ENCODE results near the gene PLPPR3. TPM values are rescaled to one million over a fixed set of nuclear protein-coding genes. Genes with fewer than 3 reads are reported as not detected.
"Not testable (repeated sequence)": the region's sequence is repeated elsewhere in the genome, so short reads cannot be mapped to it uniquely, and the experiment has no call there.

PLPPR3 gene
- total RNA-seq, 1 experiment from 2014 or later, result not detected

DNA sequence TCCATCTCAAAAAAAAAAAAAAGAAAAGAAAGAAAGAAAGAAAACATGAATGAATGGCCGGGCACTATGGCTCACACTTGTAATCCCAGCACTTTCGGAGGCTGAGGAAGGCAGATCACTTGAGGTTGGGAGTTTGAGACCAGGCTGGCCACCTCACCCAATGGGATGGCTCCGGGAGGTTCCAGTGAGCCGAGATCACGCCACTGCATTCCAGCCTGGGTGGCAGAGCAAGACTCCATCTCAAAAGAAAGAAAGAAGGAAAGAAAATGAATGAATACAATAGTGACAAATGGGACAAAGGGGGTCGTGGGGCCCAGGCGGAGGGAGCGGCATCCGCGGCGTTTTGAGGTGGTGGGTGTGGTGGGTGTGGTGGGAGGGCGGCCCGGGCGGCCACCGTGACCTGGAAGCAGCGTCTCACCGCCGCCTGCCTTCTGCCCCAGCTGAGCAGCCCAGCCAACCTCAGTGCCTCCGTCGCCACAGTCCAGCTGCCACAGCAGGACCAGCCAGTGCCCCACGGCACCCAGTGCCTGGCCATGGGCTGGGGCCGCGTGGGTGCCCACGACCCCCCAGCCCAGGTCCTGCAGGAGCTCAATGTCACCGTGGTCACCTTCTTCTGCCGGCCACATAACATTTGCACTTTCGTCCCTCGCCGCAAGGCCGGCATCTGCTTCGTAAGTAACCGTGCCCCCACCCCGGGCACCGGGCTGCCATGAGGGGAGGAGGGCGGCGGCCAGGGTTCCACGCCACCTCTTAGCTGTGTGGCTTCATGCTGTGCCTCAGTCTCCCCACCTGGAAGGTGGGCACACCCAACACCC is 24.2 kb upstream of the PLPPR3 start:
- TF ChIP-seq, protein P1, sequence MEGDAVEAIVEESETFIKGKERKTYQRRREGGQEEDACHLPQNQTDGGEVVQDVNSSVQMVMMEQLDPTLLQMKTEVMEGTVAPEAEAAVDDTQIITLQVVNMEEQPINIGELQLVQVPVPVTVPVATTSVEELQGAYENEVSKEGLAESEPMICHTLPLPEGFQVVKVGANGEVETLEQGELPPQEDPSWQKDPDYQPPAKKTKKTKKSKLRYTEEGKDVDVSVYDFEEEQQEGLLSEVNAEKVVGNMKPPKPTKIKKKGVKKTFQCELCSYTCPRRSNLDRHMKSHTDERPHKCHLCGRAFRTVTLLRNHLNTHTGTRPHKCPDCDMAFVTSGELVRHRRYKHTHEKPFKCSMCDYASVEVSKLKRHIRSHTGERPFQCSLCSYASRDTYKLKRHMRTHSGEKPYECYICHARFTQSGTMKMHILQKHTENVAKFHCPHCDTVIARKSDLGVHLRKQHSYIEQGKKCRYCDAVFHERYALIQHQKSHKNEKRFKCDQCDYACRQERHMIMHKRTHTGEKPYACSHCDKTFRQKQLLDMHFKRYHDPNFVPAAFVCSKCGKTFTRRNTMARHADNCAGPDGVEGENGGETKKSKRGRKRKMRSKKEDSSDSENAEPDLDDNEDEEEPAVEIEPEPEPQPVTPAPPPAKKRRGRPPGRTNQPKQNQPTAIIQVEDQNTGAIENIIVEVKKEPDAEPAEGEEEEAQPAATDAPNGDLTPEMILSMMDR (IDR thresholded peaks at IDR 0.05; ENCODE audit: unreplicated experiment), result no peak
- no TSS peak for BruUV-seq (replicated peaks)
- intact Hi-C loops (cut with micrococcal nuclease; ENCODE audit: unreplicated experiment), result no loop called here
- peaks cover 3% of the 10 kb centered on the region for H3K9me3 Mint-ChIP-seq (ENCODE audit: low read depth, unreplicated experiment)
- H3K27me3 Mint-ChIP-seq (ENCODE audit: unreplicated experiment), result peaks cover 63% of the 10 kb centered on the region
- CTCF ChIA-PET, result no interaction called here
- H3K36me3 Mint-ChIP-seq (ENCODE audit: insufficient read depth, unreplicated experiment), result peaks cover 3% of the 10 kb centered on the region
- no peak for DNase-seq
- no peak overlapping the region for H3K27ac Mint-ChIP-seq (ENCODE audit: unreplicated experiment)
- H3K4me1 Mint-ChIP-seq (ENCODE audit: low read depth, unreplicated experiment), result peaks cover 9% of the 10 kb centered on the region
- no peak overlapping the region for H3K4me3 Mint-ChIP-seq (ENCODE audit: low read depth, unreplicated experiment)

DNA sequence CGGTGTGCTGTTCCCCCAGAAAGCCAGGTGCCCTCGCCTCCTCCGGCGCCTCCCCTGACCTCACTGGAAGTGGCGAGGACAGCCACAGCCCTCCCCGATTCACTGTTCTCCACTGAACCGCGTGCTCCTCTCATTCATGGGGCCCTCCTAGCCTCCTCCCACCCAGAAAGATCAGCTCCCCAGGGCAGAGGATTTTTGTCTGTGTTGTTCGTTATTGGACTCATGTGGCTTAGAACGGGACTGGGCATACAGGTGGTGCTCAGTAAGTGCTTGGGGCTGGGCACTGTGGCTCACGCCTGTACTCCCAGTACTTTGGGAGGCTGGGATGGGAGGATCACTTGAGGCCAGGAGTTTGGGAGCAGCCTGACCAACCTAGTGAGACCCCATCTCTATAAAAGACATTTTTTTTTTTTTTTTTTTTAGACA is 22.8 kb upstream of the PLPPR3 start:
- H3K4me3 Mint-ChIP-seq (ENCODE audit: low read depth, unreplicated experiment), result peak overlapping the region; percentile 26
- CTCF ChIA-PET, result interaction anchor here (0.8 kb wide), 1 partner anchor 44 kb away, joined by 6 read pairs; no protein-coding TSS in a partner anchor
- H3K9me3 Mint-ChIP-seq (ENCODE audit: low read depth, unreplicated experiment), result peaks cover 3% of the 10 kb centered on the region

DNA sequence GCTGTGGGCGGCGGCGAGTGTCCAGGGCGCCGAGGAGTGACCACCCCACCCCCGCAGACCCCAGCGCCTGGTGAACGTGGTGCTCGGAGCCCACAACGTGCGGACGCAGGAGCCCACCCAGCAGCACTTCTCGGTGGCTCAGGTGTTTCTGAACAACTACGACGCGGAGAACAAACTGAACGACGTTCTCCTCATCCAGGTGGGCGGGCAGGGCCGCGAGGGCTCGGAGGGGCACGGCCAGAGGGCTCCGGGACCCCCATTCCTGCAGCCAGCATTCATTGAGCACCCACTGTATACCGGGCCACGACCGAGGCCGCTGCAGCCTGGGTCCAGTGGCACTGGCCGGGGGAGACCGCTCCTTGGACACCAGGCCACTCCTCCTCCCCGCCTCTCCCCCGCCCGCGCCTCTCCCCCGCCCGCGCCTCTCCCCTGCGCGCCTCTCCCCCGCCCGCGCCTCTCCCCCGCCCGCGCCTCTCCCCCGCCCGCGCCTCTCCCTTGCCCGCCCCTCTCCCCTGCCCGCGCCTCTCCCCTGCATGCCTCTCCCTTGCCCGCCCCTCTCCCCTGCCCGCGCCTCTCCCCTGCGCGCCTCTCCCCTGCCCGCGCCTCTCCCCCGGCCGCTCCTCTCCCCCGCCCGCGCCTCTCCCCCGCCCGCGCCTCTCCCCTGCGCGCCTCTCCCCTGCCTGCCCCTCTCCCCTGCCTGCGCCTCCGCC is 22.2 kb upstream of the PLPPR3 start:
- no peak for DNase-seq
- Mint-ChIP-seq H3K9me3 (ENCODE audit: low read depth, unreplicated experiment) (peaks cover 3% of the 10 kb centered on the region), H3K27ac (ENCODE audit: unreplicated experiment) (no peak overlapping the region), H3K4me1 (ENCODE audit: low read depth, unreplicated experiment) (peaks cover 9% of the 10 kb centered on the region), H3K36me3 (ENCODE audit: insufficient read depth, unreplicated experiment) (peaks cover 3% of the 10 kb centered on the region), H3K27me3 (ENCODE audit: unreplicated experiment) (peaks cover 66% of the 10 kb centered on the region), H3K4me3 (ENCODE audit: low read depth, unreplicated experiment) (peak overlapping the region; percentile 26)
- intact Hi-C loops (cut with micrococcal nuclease; ENCODE audit: unreplicated experiment), result no loop called here
- TF ChIP-seq, protein P1 (IDR thresholded peaks at IDR 0.05; ENCODE audit: unreplicated experiment), result no peak
- BruUV-seq (replicated peaks), result no TSS peak
- CTCF ChIA-PET, result interaction anchor here (0.8 kb wide), 1 partner anchor 43 kb away, joined by 6 read pairs; no protein-coding TSS in a partner anchor

More for the DNA sequence above, 22.8 kb upstream of the PLPPR3 start:
- BruUV-seq (replicated peaks), result no TSS peak
- intact Hi-C loops (cut with micrococcal nuclease; ENCODE audit: unreplicated experiment), result no loop called here
- TF ChIP-seq, protein P1 (IDR thresholded peaks at IDR 0.05; ENCODE audit: unreplicated experiment), result no peak
- H3K27ac Mint-ChIP-seq (ENCODE audit: unreplicated experiment), result no peak overlapping the region
- peaks cover 9% of the 10 kb centered on the region for H3K4me1 Mint-ChIP-seq (ENCODE audit: low read depth, unreplicated experiment)
- H3K27me3 Mint-ChIP-seq (ENCODE audit: unreplicated experiment), result peaks cover 66% of the 10 kb centered on the region
- peaks cover 3% of the 10 kb centered on the region for H3K36me3 Mint-ChIP-seq (ENCODE audit: insufficient read depth, unreplicated experiment)
- DNase-seq, result no peak

DNA sequence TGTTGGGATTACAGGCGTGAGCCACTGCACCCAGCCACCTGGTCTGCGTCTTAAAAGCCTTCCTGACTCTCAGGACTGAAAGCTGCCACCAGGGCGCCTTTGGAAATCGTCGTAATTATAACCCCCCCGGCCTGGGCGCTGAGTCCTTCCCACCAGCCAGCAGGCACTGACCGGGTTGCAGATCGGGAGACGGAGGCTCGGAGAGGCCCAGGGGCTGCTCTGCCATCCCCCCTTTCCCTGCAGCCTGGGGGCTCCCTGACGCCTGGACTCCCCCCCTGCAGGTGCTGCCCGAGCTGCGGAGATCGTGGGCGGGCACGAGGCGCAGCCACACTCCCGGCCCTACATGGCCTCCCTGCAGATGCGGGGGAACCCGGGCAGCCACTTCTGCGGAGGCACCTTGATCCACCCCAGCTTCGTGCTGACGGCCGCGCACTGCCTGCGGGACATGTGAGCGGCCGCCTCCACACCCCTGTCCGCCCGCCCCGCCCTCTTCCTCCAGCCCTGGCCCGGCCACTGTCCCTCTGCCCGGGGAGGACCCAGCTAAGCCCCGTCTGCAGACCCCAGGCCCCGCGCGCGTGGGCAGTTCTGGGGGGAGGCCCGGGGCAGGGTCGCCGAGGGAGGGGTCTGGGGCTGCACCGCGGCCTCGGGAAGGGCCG is 21.6 kb upstream of the PLPPR3 start:
- H3K27ac Mint-ChIP-seq (ENCODE audit: unreplicated experiment), result no peak overlapping the region
- BruUV-seq (replicated peaks), result no TSS peak
- DNase-seq, result peak; percentile 40
- CTCF ChIA-PET, result no interaction called here
- H3K4me1 Mint-ChIP-seq (ENCODE audit: low read depth, unreplicated experiment), result peaks cover 9% of the 10 kb centered on the region
- peaks cover 3% of the 10 kb centered on the region for H3K36me3 Mint-ChIP-seq (ENCODE audit: insufficient read depth, unreplicated experiment)
- peaks cover 3% of the 10 kb centered on the region for H3K9me3 Mint-ChIP-seq (ENCODE audit: low read depth, unreplicated experiment)
- H3K27me3 Mint-ChIP-seq (ENCODE audit: unreplicated experiment), result peaks cover 59% of the 10 kb centered on the region
- TF ChIP-seq, protein P1 (IDR thresholded peaks at IDR 0.05; ENCODE audit: unreplicated experiment), result no peak
- intact Hi-C loops (cut with micrococcal nuclease; ENCODE audit: unreplicated experiment), result no loop called here
- H3K4me3 Mint-ChIP-seq (ENCODE audit: low read depth, unreplicated experiment), result peak overlapping the region; percentile 24

DNA sequence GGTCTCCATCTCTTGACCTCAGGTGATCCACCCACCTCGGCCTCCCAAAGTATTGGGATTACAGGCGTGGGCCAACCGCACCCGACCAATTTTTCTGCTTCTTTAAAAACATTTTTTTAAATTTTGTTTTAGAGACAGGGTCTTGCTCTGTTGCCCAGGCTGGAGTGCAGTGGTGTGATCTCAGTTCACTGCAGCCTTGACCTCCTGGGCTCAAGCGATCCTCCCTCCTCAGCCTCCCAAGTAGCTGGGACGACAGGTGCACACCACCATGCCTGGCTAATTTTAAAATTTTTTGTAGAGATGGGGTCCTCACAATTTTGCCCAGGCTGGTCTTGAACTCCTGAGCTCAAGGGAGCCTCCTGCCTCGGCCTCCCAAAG is 21.0 kb upstream of the PLPPR3 start:
- CTCF ChIA-PET; H3K27ac Mint-ChIP-seq (ENCODE audit: unreplicated experiment); H3K4me3 Mint-ChIP-seq (ENCODE audit: low read depth, unreplicated experiment); H3K36me3 Mint-ChIP-seq (ENCODE audit: insufficient read depth, unreplicated experiment); H3K4me1 Mint-ChIP-seq (ENCODE audit: low read depth, unreplicated experiment); intact Hi-C loops (cut with micrococcal nuclease; ENCODE audit: unreplicated experiment); DNase-seq; BruUV-seq (replicated peaks); H3K9me3 Mint-ChIP-seq (ENCODE audit: low read depth, unreplicated experiment): not testable (repeated sequence)
- peaks cover 54% of the 10 kb centered on the region for H3K27me3 Mint-ChIP-seq (ENCODE audit: unreplicated experiment)
